ENCODE results near the gene TBC1D10A.
A peak's percentile ranks its signal among the peaks of the same experiment; 100 is the strongest.

Gene TBC1D10A

GRCh38 chr22:30260682-30261081 lies 66.1 kb downstream of the TBC1D10A start:
- no peak for DNase-seq (ENCODE audit: low read depth)

GRCh38 chr22:30260276-30260675 lies 66.5 kb downstream of the TBC1D10A start:
- TF ChIP-seq CTCF (IDR thresholded peaks at IDR 0.05; ENCODE audit: low read depth, low read length) (no peak), MAX (IDR thresholded peaks at IDR 0.05; ENCODE audit: low read depth, low read length) (no peak), MYC (IDR thresholded peaks at IDR 0.05; ENCODE audit: low read depth, low read length) (no peak), POLR2A (IDR thresholded peaks at IDR 0.05; ENCODE audit: extremely low read depth, insufficient read length) (no peak)
- H3K4me3 ChIP-seq (ENCODE audit: low read depth, low read length) = no peak overlapping the region
- DNase-seq (ENCODE audit: low read depth) = no peak

More at GRCh38 chr22:30260682-30261081, 66.1 kb downstream of the TBC1D10A start:
- no peak for TF ChIP-seq CTCF (IDR thresholded peaks at IDR 0.05; ENCODE audit: low read depth, low read length)
- TF ChIP-seq MAX (IDR thresholded peaks at IDR 0.05; ENCODE audit: low read depth, low read length) = no peak
- no peak for TF ChIP-seq POLR2A (IDR thresholded peaks at IDR 0.05; ENCODE audit: extremely low read depth, insufficient read length)
- TF ChIP-seq MYC (IDR thresholded peaks at IDR 0.05; ENCODE audit: low read depth, low read length) = no peak
- H3K4me3 ChIP-seq (ENCODE audit: low read depth, low read length) = no peak overlapping the region

GRCh38 chr22:30254314-30254713 lies 72.4 kb downstream of the TBC1D10A start:
- DNase-seq (ENCODE audit: low read depth) = no peak
- no peak overlapping the region for H3K4me3 ChIP-seq (ENCODE audit: low read depth, low read length)

GRCh38 chr22:30253205-30253852 lies 73.4 kb downstream of the TBC1D10A start:
- peak; percentile 47 for DNase-seq (ENCODE audit: low read depth)

More at GRCh38 chr22:30254314-30254713, 72.4 kb downstream of the TBC1D10A start:
- TF ChIP-seq MAX (IDR thresholded peaks at IDR 0.05; ENCODE audit: low read depth, low read length) (no peak), MYC (IDR thresholded peaks at IDR 0.05; ENCODE audit: low read depth, low read length) (no peak), CTCF (IDR thresholded peaks at IDR 0.05; ENCODE audit: low read depth, low read length) (no peak), POLR2A (IDR thresholded peaks at IDR 0.05; ENCODE audit: extremely low read depth, insufficient read length) (no peak)

GRCh38 chr22:30252411-30253204 lies 74.1 kb downstream of the TBC1D10A start:
- TF ChIP-seq MYC (IDR thresholded peaks at IDR 0.05; ENCODE audit: low read depth, low read length) (no peak), MAX (IDR thresholded peaks at IDR 0.05; ENCODE audit: low read depth, low read length) (peak; percentile 59)
- H3K4me3 ChIP-seq (ENCODE audit: low read depth, low read length) = no peak overlapping the region
- DNase-seq (ENCODE audit: low read depth) = peak; percentile 80

More at GRCh38 chr22:30253205-30253852, 73.4 kb downstream of the TBC1D10A start:
- H3K4me3 ChIP-seq (ENCODE audit: low read depth, low read length) = no peak overlapping the region
- TF ChIP-seq CTCF (IDR thresholded peaks at IDR 0.05; ENCODE audit: low read depth, low read length) (no peak), MYC (IDR thresholded peaks at IDR 0.05; ENCODE audit: low read depth, low read length) (no peak), MAX (IDR thresholded peaks at IDR 0.05; ENCODE audit: low read depth, low read length) (no peak), POLR2A (IDR thresholded peaks at IDR 0.05; ENCODE audit: extremely low read depth, insufficient read length) (no peak)

- no peak overlapping the region for H3K4me3 ChIP-seq (ENCODE audit: low read depth, low read length)
- DNase-seq (ENCODE audit: low read depth) = no peak
- TF ChIP-seq CTCF (IDR thresholded peaks at IDR 0.05; ENCODE audit: low read depth, low read length) = no peak
- TF ChIP-seq MAX (IDR thresholded peaks at IDR 0.05; ENCODE audit: low read depth, low read length) = no peak
- TF ChIP-seq MYC (IDR thresholded peaks at IDR 0.05; ENCODE audit: low read depth, low read length) = no peak
- TF ChIP-seq POLR2A (IDR thresholded peaks at IDR 0.05; ENCODE audit: extremely low read depth, insufficient read length) = no peak
These were observed 75.0 kb downstream of the TBC1D10A start for GRCh38 chr22:30251711-30252110.
